LNCAP (cell line): ENCODE data around the gene CDH12.

Source experiments
- TF ChIP-seq, protein P1 (sequence below): fragments of 450-650 bp; IDR thresholded peaks from 2 replicates; pipeline ENCODE4 v1.5.1; 2017; ENCODE audit warnings: mild to moderate bottlenecking

Gene CDH12

DNA sequence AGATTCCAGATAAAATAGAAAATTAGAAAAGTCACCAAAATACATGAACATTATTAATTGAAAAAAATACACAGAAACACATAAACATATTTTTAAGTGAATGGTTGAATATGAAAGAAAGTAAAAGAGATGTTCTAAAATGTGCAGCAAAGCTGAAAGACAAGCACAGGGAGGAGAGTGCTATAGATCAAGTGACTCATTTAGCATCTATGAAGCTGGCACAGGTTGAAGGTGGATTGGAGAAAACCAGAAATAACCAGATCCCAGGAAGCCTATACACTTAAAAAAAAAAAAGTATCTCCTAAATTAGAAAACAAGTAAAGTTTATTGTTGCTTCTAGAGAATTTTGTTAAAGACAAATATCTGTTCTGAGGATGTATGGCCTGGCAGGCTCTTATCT lies 338.9 kb downstream of the CDH12 start:
- TF ChIP-seq, protein P1, sequence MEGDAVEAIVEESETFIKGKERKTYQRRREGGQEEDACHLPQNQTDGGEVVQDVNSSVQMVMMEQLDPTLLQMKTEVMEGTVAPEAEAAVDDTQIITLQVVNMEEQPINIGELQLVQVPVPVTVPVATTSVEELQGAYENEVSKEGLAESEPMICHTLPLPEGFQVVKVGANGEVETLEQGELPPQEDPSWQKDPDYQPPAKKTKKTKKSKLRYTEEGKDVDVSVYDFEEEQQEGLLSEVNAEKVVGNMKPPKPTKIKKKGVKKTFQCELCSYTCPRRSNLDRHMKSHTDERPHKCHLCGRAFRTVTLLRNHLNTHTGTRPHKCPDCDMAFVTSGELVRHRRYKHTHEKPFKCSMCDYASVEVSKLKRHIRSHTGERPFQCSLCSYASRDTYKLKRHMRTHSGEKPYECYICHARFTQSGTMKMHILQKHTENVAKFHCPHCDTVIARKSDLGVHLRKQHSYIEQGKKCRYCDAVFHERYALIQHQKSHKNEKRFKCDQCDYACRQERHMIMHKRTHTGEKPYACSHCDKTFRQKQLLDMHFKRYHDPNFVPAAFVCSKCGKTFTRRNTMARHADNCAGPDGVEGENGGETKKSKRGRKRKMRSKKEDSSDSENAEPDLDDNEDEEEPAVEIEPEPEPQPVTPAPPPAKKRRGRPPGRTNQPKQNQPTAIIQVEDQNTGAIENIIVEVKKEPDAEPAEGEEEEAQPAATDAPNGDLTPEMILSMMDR = no peak

DNA sequence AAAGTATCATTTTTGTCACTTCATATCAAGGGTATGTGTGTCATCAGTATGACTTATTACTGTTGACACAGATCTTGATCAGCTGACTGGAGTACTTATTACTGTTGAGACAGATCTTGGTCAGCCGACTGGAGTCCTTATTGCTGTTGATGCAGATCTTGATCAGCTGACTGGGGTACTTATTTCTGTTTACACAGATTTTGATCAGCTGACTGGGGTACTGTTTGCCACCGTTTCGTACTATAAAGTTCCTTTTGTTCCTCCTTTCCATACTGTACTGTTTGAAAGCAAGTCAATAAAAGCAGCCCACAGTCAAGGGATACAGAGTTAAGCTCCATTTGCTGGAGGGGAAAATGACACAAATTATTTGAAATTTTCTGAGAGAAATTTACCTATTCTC lies 347.3 kb downstream of the CDH12 start:
- TF ChIP-seq, protein P1 = no peak

DNA sequence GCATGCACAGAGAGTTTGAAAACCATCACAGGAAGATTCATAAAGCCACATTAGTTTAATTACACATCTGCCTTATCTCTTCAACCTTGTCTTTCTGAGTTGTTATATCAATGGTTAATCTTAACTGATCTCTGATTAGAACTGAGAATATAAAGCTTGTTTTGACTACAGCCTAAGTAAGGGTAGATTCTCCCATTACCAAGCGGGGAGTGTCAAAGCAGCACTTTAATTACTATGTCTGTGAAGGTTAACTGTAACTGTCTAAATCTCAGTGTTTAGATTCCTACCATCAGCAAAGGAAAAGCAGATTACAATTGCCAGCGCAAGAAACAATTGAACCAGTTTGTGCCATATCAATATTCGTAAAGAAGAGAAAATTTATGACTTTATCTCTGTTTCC lies 348.7 kb downstream of the CDH12 start:
- TF ChIP-seq, protein P1 = no peak

DNA sequence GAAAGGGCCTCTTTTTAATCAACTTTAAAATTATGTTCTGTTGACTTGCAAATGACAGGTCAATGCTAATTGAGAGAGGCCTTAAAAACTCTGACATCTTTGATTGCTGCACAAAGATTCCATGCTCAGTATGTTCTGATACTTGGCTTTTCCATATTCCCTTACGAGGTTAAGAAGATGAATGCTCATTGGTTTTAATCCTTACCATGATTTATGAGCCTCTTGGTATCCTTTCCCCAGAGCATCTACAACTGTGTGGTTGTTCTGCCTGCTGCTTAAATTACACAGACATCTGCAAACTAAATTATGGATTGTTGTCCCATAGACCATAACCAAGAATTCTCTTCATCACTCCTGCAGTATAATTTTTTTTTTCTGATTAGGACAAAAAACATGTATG lies 352.6 kb downstream of the CDH12 start:
- TF ChIP-seq, protein P1 = no peak

DNA sequence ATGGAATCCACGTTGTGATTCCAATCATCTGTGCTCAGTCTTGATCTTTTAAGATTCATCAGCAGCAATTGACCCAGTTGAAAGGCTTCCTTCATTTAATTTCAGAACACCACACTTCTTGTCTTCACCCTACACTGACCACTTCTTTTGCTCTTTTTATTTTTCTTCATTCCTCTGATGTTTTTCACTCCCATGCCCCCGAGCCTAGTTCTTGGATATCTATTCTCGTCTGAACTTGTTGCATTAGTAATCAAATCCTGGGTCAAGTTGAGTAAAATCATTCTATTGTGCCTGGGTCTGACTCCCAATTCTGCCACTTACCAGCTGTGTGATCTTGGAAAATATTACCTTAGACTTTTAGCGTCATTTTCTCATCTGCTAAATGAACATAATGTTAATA lies 356.5 kb downstream of the CDH12 start:
- TF ChIP-seq, protein P1 = no peak

DNA sequence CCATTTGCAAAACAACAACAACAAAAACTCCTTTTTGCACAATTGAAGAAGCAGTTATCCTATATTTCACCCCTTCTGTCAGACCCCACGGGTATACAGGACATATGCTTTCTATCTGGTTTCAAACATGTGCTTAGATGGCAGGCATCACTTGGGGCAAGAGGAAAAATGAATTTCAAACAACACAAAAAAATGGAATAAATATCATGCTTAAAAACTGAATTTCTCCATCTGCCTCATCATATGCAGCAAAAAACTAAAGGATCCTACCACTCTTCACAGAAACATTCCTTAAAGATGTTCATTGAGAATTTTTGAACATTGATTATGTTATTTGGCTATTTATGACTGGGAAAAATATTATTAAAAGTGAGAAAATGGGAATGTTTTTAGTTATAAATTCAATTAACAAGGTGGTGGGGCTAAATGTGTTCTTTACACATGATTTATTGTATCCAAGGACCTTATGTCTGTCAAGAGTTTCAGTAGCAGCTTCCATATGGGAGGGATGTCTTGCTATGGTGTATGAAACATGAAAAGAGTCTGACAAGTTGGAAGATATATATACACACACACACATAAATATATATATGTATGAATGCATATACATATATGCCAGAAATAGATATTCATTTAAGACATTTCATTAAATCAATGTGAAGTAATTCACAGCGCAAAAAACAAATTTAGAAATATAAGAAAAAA lies 358.0 kb downstream of the CDH12 start:
- TF ChIP-seq, protein P1 = no peak

DNA sequence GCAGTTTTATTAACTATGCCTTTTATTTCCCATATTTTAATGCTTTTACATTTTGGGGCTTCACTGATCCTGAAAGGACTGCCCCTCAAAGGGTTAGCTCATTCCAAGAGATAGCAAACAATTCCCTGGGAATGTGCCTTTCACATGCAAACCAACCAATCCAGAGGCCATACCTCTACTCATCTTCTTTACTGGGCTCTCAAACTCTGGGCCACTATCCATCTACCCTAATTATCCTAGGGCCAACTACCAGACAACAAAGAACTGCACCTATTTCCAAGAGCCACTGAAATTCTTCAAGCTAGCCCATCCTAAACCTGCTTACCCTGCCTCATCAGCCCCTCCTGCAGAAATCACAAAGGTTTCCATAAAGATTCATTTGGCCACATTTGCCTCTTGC lies 364.7 kb downstream of the CDH12 start:
- TF ChIP-seq, protein P1 = no peak

DNA sequence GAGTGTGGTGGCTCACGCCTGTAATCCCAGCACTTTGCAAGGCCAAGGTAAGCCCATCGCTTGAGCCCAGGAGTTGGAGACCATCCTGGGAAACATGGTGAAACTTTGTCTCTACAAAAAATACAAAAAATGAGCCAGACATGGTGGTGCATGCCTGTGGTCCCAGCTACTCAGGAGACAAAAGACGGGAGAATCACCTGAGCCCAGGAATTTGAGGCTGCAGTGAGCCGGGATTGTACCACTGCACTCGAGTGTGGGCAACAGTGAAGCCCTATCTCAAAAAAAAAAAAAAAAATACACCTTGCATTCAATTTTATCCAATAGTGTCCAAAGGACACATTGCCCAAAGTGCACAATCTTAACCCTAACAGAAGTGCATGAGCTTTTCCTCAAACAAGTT lies 372.8 kb downstream of the CDH12 start:
- TF ChIP-seq, protein P1 = no peak
